Left kidney (tissue), 2 donors: ENCODE measurements around the gene THADA. TPM values are rescaled to one million over a fixed set of nuclear protein-coding genes. Genes with fewer than 3 reads are reported as not detected.
A peak's percentile ranks its signal among the peaks of the same experiment; 100 is the strongest.

Source experiments
- DNase-seq: peaks from one replicate; pipeline ENCODE4 v3.0.0-alpha.2; 2013
- polyA plus RNA-seq: library from polyadenylated mRNA; unstranded; fragments of 120-200 nt; gene quantifications from one replicate; pipeline ENCODE4 v1.2.1, GENCODE V29; 2013; ENCODE audit not compliant: insufficient read length

The THADA gene
- polyA plus RNA-seq, 1 donor = 41.7 TPM

- no peak for DNase-seq
Observed at GRCh38 chr2:43513216-43513615, 82.6 kb downstream of the THADA start.

- no peak for DNase-seq
Observed at GRCh38 chr2:43511199-43511598, 84.6 kb downstream of the THADA start.

- DNase-seq = no peak
Observed at GRCh38 chr2:43509886-43510285, 86.0 kb downstream of the THADA start.

- no peak for DNase-seq
Observed at GRCh38 chr2:43508209-43508608, 87.6 kb downstream of the THADA start.

GRCh38 chr2:43507137-43507536, 88.7 kb downstream of the THADA start:
- no peak for DNase-seq

GRCh38 chr2:43495727-43496126, 100.1 kb downstream of the THADA start:
- DNase-seq = no peak

- DNase-seq = no peak
Observed at GRCh38 chr2:43493954-43494353, 101.9 kb downstream of the THADA start.

GRCh38 chr2:43491065-43491639, 104.7 kb downstream of the THADA start:
- DNase-seq = no peak

GRCh38 chr2:43490252-43490786, 105.5 kb downstream of the THADA start:
- DNase-seq = no peak

- no peak for DNase-seq
Observed at GRCh38 chr2:43488737-43489136, 107.1 kb downstream of the THADA start.

- DNase-seq = no peak
Observed at GRCh38 chr2:43486603-43487002, 109.2 kb downstream of the THADA start.

GRCh38 chr2:43484323-43484930, 111.4 kb downstream of the THADA start:
- peak; percentile 90 for DNase-seq

GRCh38 chr2:43482961-43483360, 112.9 kb downstream of the THADA start:
- DNase-seq = no peak

- no peak for DNase-seq
Observed at GRCh38 chr2:43481927-43482542, 113.8 kb downstream of the THADA start.

- DNase-seq = no peak
Observed at GRCh38 chr2:43480874-43481273, 115.0 kb downstream of the THADA start.

- DNase-seq = no peak
Observed at GRCh38 chr2:43478412-43479086, 117.3 kb downstream of the THADA start.

- no peak for DNase-seq
Observed at GRCh38 chr2:43475922-43476321, 119.9 kb downstream of the THADA start.

- no peak for DNase-seq
Observed at GRCh38 chr2:43475137-43475846, 120.5 kb downstream of the THADA start.

- no peak for DNase-seq
Observed at GRCh38 chr2:43474273-43474672, 121.6 kb downstream of the THADA start.

- DNase-seq = no peak
Observed at GRCh38 chr2:43473767-43474166, 122.1 kb downstream of the THADA start.

- no peak for DNase-seq
Observed at GRCh38 chr2:43472527-43473194, 123.2 kb downstream of the THADA start.

GRCh38 chr2:43469713-43470112, 126.1 kb downstream of the THADA start:
- no peak for DNase-seq
